HepG2 (cell line): ENCODE data around the gene LTB4R. TPM values are rescaled to one million over a fixed set of nuclear protein-coding genes. Genes with fewer than 3 reads are reported as not detected.
A peak's percentile ranks its signal among the peaks of the same experiment; 100 is the strongest.

Experiments
- ATM ChIP-seq: fragments of 450-650 bp; IDR thresholded peaks from 2 replicates; pipeline ENCODE4 v1.7.1; 2017; ENCODE audit warnings: mild to moderate bottlenecking, borderline replicate concordance
- BATF2 ChIP-seq: sonication (generic); formaldehyde crosslinking; IDR thresholded peaks from 2 replicates; pipeline ENCODE4 v1.8.0; 2022; ENCODE audit warnings: mild to moderate bottlenecking, missing genetic modification reagents, moderate library complexity
- BCL3 ChIP-seq: sonication (generic); formaldehyde crosslinking; IDR thresholded peaks from 2 replicates; pipeline ENCODE4 v1.5.1; 2020; ENCODE audit warnings: mild to moderate bottlenecking, missing genetic modification reagents, moderate library complexity
- HMG20A ChIP-seq: IDR thresholded peaks from 2 replicates; pipeline ENCODE4 v1.6.1; 2016; ENCODE audit warnings: borderline replicate concordance
- MAZ ChIP-seq, 2 experiments: sonication (generic) in 1 of 2; formaldehyde crosslinking in 1 of 2; IDR thresholded peaks; 2 replicates each; pipeline versions ENCODE4 v1.5.0 to v1.6.1; 2012 to 2020; ENCODE audit warnings: low read depth in 2 of 2, mild to moderate bottlenecking in 2 of 2, borderline replicate concordance in 1 of 2, improper control_type of control experiment in 1 of 2, low read length in 1 of 2, missing genetic modification reagents in 1 of 2, moderate library complexity in 1 of 2
- MTA1 ChIP-seq: sonication (generic); formaldehyde crosslinking; IDR thresholded peaks from 2 replicates; pipeline ENCODE4 v1.4.0; 2020; ENCODE audit warnings: missing genetic modification reagents, mild to moderate bottlenecking, borderline replicate concordance
- SALL1 ChIP-seq: sonication (generic); formaldehyde crosslinking; IDR thresholded peaks from 2 replicates; pipeline ENCODE4 v1.8.0; 2022; ENCODE audit warnings: mild to moderate bottlenecking, missing genetic modification reagents
- SKIL ChIP-seq: sonication (generic); formaldehyde crosslinking; IDR thresholded peaks from 2 replicates; pipeline ENCODE4 v1.8.0; 2022; ENCODE audit warnings: missing genetic modification reagents, mild to moderate bottlenecking, moderate library complexity, borderline replicate concordance
- USF2 ChIP-seq, 2 experiments: sonication (generic) in 1 of 2; formaldehyde crosslinking in 1 of 2; IDR thresholded peaks; 2 replicates each; pipeline versions ENCODE4 v1.5.1 to v1.6.1; 2011 to 2020; ENCODE audit warnings: borderline replicate concordance in 1 of 2, low read depth in 1 of 2, low read length in 1 of 2, mild to moderate bottlenecking in 1 of 2, missing genetic modification reagents in 1 of 2, moderate library complexity in 1 of 2
- ZBTB34 ChIP-seq: sonication (generic); formaldehyde crosslinking; IDR thresholded peaks from 2 replicates; pipeline ENCODE4 v1.8.0; 2022; ENCODE audit warnings: mild to moderate bottlenecking, missing genetic modification reagents
- ZFP91 ChIP-seq: sonication (generic); formaldehyde crosslinking; IDR thresholded peaks from 2 replicates; pipeline ENCODE4 v1.9.0; 2022; ENCODE audit warnings: missing genetic modification reagents, mild to moderate bottlenecking, borderline replicate concordance
- ZFYVE20 ChIP-seq: sonication (generic); formaldehyde crosslinking; IDR thresholded peaks from 2 replicates; pipeline ENCODE4 v1.8.0; 2023; ENCODE audit warnings: low read depth, mild to moderate bottlenecking, moderate library complexity, missing genetic modification reagents, borderline replicate concordance
- ZNF512 ChIP-seq: sonication (generic); formaldehyde crosslinking; IDR thresholded peaks from 2 replicates; pipeline ENCODE4 v1.4.0; 2020; ENCODE audit warnings: mild to moderate bottlenecking, missing genetic modification reagents
- ZNF607 ChIP-seq: sonication (generic); formaldehyde crosslinking; IDR thresholded peaks from 2 replicates; pipeline ENCODE4 v1.5.1; 2020; ENCODE audit warnings: missing genetic modification reagents, mild to moderate bottlenecking, borderline replicate concordance
- ZNF713 ChIP-seq: sonication (generic); formaldehyde crosslinking; IDR thresholded peaks from 2 replicates; pipeline ENCODE4 v1.4.0; 2020; ENCODE audit warnings: mild to moderate bottlenecking, missing genetic modification reagents
- ZNF766 ChIP-seq: sonication (generic); formaldehyde crosslinking; IDR thresholded peaks from 2 replicates; pipeline ENCODE4 v1.5.0; 2020; ENCODE audit warnings: missing genetic modification reagents, borderline replicate concordance
- polyA plus RNA-seq, 8 experiments: library from polyadenylated mRNA; depleted of rRNA in 3 of 8; stranded (reverse) in 7 of 8; unstranded in 1 of 8; fragments of >200 nt; fragmentation: Illumina TruSeq in 4 of 8; extraction: Trizol in 4 of 8; gene quantifications; 2 replicates each; pipeline versions ENCODE4 v1.2.1 to v1.2.3, GENCODE V29; 2011 to 2016; ENCODE audit warnings: low read depth in 4 of 8, missing spikeins in 1 of 8, mixed read lengths in 1 of 8; ENCODE audit not compliant: insufficient read depth in 1 of 8
- total RNA-seq, 5 experiments: library from RNA; depleted of rRNA; stranded (reverse); fragments of >200 nt; fragmentation: Illumina TruSeq; extraction: Trizol; gene quantifications; 2 replicates each; pipeline ENCODE4 v1.2.3, GENCODE V29; 2016; ENCODE audit warnings: low read depth in 1 of 5

The LTB4R gene
- total and polyA plus RNA-seq, 2 of the 13 experiments (the other 11 are each of a cell fraction or from before 2014, with no cell fraction given) = 3.2 to 8.2 TPM

GRCh38 chr14:24322672-24323071 lies 11.4 kb downstream of the LTB4R start (continued):
- TF ChIP-seq ZNF512 (CRISPR knock-in tag) (no peak), SKIL (CRISPR knock-in tag) (0 out of 2 replicates have a peak, but pooled peaks have one; percentile 19), MTA1 (CRISPR knock-in tag) (no peak), SALL1 (CRISPR knock-in tag) (peak; percentile 9; the same call in 1 of the 2 replicates), ZNF713 (CRISPR knock-in tag) (no peak), ZNF607 (CRISPR knock-in tag) (no peak), MAZ (IDR thresholded peaks at IDR 0.05; ENCODE audit: borderline replicate concordance, low read depth, low read length) (no peak), MAZ (CRISPR knock-in tag; IDR thresholded peaks at IDR 0.05; ENCODE audit: low read depth) (no peak), ATM (no peak), ZBTB34 (CRISPR knock-in tag) (no peak), BATF2 (no peak), USF2 (IDR thresholded peaks at IDR 0.05; ENCODE audit: low read depth, low read length) (no peak), USF2 (CRISPR knock-in tag; IDR thresholded peaks at IDR 0.05; ENCODE audit: borderline replicate concordance) (no peak), ZFYVE20 (0 out of 2 replicates have a peak, but pooled peaks have one; percentile 46), HMG20A (CRISPR knock-in tag) (no peak), ZNF766 (CRISPR knock-in tag) (no peak), ZFP91 (CRISPR knock-in tag) (no peak), BCL3 (no peak)
